DMS79 (cell line): Measurements from ENCODE around the gene FLAD1.

Source experiments
- DNase-seq: peaks from one replicate; lab custom pipeline; 2025; lab: John Stamatoyannopoulos, UW

Gene FLAD1

DNA sequence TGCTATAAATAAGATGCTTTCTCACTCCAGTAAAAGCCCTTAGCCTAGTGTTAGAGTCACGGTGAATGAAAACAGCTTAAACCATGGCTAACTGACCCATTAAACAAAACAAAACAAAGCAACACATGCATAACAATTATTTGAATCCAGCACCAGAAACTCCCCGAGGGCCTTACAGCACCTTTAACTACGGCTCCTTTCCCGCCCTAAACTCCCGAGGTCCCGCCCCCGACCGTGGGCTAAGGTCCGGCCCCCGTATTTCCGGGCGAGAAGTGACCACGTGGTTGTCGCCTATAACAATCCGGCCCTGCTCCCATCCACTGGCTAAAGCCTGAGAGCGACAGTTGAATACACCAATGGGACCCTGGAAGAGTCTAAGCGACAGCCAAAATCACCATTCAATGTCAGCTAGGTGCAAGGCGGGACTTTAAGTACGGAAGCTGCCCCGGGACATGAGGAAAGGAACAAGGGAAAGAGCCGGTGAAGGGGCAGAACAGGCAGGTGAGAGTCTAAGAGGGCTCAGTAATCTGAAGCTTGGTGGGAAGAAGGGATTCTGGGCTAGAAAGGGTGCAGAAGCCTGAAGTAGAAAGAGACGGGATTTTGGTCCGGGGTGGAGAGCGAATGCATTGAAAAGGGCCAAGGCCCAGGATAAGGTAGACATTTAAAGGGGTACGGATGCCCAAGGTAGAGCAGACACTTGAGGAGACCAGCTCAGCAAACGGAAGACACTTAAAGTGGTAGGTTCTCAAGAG is at the start of gene FLAD1:
TSS of gene FLAD1 (plus strand) at position 448 of the 752 bp plus-strand sequence. CDS start 351 bp downstream, outside the sequence.
- DNase-seq: peak; percentile 99

DNA sequence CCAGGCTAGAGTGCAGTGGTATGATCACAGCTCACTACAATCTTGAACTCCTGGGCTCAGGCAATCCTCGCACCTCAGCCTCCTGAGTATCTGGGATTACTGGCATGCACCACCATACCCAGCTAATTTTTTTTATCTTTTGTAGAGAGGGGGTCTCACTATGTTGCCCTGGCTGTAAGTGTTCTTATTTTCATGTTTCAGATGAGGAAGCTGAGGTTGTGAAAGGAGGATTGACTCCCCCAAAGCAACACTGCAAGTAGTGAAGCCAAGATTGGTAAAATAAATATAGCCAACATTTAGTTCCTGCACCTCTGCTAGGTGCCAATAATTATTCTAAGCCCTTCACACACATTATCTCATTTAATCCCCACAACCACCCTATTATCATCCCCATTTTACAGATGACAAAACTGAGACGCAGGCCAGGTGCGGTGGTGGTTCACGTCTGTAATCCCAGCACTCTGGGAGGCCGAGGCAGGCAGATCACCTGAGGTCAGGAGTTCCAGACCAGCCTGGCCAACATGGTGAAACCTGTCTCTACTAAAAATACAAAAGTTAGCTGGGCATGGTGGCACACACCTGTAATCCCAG is 48.7 kb upstream of the FLAD1 start:
- no peak for DNase-seq

- no peak for DNase-seq
Measured at GRCh38 chr1:154935749-154936554, 47.2 kb upstream of the FLAD1 start.

GRCh38 chr1:154936555-154937084 is 46.5 kb upstream of the FLAD1 start, which contains the start of gene PMVK:
PMVK (minus strand) TSS chr1:154936719; CDS start chr1:154936685, 34 bp downstream.
- DNase-seq: peak; percentile 93

DNA sequence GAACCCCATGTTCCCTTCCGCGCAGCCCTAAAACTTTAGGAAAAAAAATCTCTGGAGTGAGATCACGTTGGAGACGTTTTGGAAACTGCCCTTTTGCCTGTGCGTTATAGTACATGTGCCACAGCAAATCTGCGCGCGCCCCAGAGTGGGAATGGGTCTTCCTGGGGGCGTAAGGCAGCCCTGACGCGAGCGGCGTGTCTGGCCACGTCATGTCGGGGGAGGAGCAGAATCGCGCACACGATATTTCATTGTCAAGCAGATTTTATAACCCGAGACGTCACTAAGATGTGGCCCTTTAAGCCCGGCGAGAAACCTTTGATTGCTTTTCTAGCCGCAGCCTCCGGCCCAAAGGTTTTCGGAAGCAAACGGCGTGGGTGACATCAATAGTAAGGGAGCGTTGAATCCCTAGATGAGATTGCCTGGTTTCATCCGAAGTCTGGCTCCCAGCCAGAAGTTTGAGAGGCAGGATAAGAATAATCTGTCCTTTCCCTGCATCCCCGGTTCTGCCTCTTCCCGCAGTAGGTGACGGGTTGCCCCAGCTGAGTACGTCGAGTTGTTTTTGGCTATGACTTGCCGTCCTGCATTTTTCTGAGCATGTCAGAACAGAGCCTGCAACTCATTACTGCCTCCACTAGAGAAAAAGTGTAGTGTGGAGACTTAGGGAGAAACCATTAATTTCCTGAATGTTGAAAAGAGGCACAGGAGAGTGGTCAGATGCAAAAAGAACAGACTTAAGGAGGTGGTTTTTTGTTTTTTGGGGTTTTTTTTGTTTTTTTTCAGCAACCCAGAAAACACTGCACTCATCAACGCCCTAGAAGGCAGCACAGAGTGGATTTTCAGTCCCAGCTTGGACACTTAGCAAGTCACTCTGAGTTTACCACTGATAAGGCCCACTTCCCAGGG is 45.8 kb upstream of the FLAD1 start:
- DNase-seq: peak; percentile 86

GRCh38 chr1:154937988-154938386 is 45.2 kb upstream of the FLAD1 start:
- no peak for DNase-seq

DNA sequence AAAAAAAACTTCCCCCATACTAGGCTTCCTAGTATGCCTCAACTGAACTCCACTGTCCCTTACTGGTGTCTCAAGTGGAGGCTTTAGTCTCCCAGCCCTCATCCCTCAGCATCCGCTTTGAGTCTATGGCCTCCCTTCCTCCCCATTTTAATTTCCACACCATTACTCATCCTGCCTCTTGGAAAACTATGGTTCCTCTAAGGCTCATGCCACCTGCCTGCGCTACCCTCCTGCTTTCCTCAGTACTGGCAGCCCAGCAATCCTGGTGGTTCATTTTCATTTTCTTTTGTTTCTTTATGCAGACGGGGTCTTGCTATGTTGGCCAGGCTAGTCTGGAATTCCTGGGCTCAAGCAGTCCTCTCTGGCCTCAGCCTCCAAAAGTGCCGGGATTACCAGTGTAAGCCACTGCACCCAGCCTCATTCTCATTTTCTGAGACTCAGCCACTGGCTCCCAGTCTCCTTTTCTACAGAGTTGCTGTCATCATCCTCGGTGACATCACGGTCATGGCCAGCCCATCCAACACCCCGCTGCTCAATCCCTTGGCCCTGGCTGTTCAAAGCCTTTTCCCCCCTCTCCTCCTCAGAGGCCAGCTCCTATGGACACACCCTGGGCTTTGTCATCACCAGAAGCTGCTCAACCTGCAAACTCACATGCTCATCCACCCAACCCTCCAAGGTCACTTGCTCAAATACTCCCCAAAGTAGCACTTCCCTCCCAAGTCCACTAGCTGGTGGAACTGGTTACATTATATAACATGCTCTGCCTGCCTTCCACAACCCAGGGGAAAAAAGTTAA is 44.3 kb upstream of the FLAD1 start:
- no peak for DNase-seq

DNA sequence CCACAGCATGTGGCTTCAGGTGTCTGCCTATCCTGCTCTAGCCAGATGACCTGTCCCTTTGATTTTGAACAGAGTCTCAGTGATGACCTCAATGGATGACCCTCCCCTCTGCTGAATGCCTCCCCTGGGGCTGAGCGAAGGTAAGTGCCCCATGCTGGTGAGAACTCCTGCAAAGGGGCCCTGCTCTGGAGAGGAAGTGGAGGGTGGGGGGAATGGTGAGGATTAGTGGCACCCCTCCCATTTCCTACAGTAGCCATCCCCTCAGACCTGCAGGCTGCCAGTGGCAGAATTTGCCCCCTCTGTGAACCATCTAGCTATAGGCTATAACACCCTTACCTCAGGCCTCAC is 43.0 kb upstream of the FLAD1 start:
- DNase-seq: no peak

DNA sequence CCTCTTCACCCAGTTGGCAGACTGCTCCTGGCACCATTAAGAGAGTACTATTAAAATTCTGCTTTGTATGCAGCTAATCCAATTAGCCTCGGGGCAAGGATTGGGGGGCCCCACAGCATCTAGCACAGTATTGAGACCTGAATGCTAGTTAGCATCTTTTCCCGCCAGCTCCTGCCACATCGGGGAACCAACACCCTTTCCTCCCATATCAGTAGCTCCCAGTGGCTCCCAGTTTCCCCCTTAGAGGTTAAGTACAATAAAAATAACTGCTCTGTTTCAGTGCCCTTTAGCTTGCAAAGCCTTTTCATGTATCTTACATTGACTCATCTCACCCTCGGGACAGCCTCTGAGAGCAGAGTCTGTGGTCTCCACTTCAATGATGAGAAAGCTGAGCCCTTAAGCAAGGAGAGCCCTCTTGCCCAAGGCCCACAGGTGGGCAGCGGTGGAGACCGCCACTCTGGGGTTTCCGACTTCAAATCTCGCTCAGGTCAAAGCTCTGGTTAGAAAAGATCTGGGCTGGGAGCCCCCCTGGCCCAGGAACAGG is 42.4 kb upstream of the FLAD1 start:
- no peak for DNase-seq

DNA sequence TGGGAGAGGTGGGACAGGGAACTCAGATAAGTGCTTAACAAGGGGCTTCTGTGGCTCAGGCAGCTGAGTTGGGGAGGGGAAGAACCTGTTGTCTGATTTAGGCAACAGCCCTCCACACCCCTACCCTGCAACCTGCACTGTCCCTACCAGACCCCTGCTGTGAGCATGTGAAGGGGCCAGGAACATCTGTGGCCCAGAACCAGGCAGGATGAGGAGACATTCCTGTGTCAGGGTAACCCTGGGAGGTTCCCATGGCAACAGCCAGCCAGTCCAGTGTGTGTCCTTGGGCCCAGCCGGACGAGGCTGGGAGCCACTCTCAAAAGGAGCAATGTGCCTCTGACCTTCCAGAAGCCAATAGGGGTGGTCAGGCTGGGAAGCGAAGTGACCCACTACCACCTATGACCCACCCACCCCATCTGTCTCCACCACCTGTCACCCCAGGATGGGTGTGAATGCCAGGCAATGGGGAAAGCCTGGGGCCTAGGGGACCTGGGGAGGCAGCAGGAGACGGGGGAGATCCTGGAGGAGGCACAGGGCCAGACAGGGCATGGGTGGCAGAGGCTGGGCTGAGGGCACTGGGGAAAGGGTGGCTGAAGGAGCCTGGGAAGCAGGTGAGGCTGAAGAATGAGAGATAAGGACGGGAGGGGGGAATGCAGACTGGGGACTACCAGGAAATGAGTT is 41.7 kb upstream of the FLAD1 start:
- DNase-seq: no peak

DNA sequence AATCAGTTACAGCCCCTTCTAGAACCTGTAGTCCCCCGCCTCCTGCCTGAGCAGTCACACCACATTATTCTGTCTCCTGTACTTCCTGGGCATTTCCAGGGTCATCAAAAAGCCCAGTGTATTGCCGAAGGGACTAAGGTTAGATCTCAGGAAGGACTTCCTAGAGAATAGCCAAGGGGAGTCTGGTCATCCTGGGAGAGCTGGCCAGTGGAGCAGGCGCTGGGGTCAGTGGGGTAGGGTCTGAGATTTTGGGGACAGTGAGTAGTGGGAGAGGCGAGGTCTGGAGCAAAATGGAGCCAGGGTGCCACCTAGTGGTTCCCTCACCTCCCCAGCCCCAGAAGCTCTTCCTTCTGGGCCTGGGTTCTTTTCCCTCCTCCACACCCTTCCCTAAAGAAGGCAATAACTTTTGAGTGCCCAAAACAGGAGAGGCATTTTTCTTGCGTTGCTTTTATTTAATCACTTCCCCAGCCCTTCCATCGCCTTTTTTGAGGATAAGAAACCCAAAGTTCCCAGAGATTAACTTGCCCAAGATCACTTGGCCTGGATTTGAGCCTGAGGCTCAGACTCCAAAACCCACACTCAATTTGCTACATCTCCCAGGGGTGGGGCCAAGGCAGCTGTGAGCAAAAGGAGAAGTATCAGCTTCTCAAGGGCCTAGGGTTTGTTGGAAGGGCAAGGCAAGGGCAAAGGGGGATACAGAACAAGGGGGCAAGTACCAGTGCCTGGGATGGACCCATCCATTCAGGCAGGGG is 39.3 kb upstream of the FLAD1 start:
- DNase-seq: no peak

DNA sequence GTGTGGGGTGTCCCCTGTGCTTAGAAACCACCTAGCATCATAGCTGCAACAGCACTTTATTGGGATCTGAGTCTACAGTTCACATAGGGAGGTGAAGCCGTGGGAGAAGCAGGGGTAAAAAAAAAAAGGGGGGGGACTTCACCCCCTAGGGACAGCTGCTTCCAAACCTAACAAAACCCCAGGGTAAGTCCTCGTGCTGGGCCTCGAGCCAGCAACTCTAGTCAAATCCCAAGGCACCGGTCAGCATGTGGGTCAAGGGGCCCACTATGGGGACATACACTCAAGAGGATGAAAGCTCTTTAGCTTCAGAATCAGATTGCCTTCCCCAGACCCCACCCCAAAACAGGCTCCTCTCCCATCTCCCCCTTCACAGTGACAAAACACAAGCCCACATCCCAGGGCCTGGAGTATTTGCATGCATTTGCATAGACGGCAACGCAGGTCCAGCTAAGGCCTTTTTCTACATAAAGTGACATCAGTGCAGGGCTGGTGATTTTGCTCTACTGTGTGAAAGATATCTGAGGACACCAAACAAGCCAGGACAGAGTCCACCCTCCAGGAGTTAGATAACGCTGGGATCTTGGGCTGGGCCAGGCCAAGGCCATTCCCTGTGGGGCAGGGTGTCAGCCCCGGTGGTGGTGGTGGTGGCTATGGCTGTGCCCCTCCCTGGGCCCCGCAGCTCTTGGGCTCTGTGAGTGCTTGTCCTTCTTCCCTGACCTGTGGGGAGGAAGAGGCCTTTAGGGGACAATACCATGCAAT is 38.6 kb upstream of the FLAD1 start:
- DNase-seq: no peak

DNA sequence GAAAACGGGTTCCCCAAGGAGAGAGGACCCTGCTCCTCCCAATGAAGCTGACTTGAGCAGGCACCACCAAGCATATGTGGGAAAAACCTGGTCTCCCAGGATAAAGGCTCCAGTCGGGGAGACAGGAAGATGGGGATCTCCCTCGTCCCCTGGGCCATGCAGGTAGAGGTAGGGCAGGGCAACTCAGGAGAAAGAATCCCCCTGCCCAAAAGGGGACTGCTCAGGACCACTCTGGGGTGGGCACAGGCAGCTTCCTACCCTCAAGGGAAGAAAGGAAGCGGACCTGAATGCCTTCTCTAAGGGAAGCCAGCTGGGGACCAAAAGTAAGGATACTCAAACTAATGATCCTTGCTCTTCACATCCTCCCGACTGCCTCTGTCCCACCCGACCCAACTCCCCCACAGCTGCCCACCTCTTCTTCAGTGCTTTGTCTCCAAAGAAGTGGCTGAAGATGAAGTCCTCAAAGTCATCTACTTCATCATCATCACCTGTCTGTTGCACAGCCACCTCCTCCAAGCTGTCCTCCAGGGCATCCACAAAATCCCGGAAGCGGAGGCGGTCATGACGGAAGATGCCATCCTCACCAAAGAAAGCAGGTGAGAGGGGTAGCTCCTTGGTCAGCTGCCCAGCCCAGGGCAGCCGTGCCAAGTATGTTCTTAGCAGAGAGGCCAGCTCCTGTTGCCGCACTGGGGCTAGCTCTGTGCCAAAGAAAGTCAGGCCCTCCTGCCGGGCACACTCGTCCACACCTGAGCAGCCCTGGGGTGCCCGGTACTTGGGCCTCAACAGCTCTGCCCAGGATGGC is 37.8 kb upstream of the FLAD1 start:
- no peak for DNase-seq

GRCh38 chr1:154945962-154946850 is 36.9 kb upstream of the FLAD1 start:
- DNase-seq: no peak

GRCh38 chr1:154948079-154948478 is 35.1 kb upstream of the FLAD1 start:
- no peak for DNase-seq

- no peak for DNase-seq
Measured at GRCh38 chr1:154951901-154952657, 31.1 kb upstream of the FLAD1 start.
